Jurkat, Clone E6-1 (cell line): ENCODE data around the gene C2orf78.

ENCODE experiments used
- DNase-seq: peaks from one replicate; pipeline ENCODE4 v3.0.0-alpha.2; 2011; ENCODE audit warnings: low read depth, low spot score
- H3K4me3 ChIP-seq: 2 replicates; pipeline ENCODE4 v1.5.1; 2011; ENCODE audit warnings: mild to moderate bottlenecking, low read length, control low read depth, moderate library complexity

C2orf78 gene

GRCh38 chr2:73830871-73831401, 47.0 kb downstream of the C2orf78 start:
- no peak overlapping the region for H3K4me3 ChIP-seq
- no peak for DNase-seq

GRCh38 chr2:73832930-73833329, 48.9 kb downstream of the C2orf78 start:
- no peak overlapping the region for H3K4me3 ChIP-seq
- peak; percentile 38 for DNase-seq

- no peak overlapping the region for H3K4me3 ChIP-seq
- no peak for DNase-seq
Measured at GRCh38 chr2:73836141-73836943, 52.4 kb downstream of the C2orf78 start.

GRCh38 chr2:73837847-73838585, 54.0 kb downstream of the C2orf78 start:
- H3K4me3 ChIP-seq, result no peak overlapping the region
- no peak for DNase-seq

- DNase-seq, result no peak
Measured at GRCh38 chr2:73838889-73839534, 55.0 kb downstream of the C2orf78 start.

GRCh38 chr2:73839653-73840411, 55.8 kb downstream of the C2orf78 start:
- DNase-seq, result no peak
- no peak overlapping the region for H3K4me3 ChIP-seq

More at GRCh38 chr2:73838889-73839534, 55.0 kb downstream of the C2orf78 start:
- H3K4me3 ChIP-seq, result no peak overlapping the region

GRCh38 chr2:73841912-73842738, 58.1 kb downstream of the C2orf78 start:
- no peak for DNase-seq
- H3K4me3 ChIP-seq, result no peak overlapping the region

- DNase-seq, result no peak
Measured at GRCh38 chr2:73842739-73843019, 58.7 kb downstream of the C2orf78 start.

GRCh38 chr2:73844087-73844486, 60.1 kb downstream of the C2orf78 start:
- no peak for DNase-seq
- H3K4me3 ChIP-seq, result no peak overlapping the region

More at GRCh38 chr2:73842739-73843019, 58.7 kb downstream of the C2orf78 start:
- no peak overlapping the region for H3K4me3 ChIP-seq

- H3K4me3 ChIP-seq, result no peak overlapping the region
- DNase-seq, result no peak
Measured at GRCh38 chr2:73850009-73850408, 66.0 kb downstream of the C2orf78 start.

GRCh38 chr2:73851274-73851673, 67.3 kb downstream of the C2orf78 start:
- H3K4me3 ChIP-seq, result no peak overlapping the region
- no peak for DNase-seq

- no peak overlapping the region for H3K4me3 ChIP-seq
- no peak for DNase-seq
Measured at GRCh38 chr2:73852020-73852419, 68.0 kb downstream of the C2orf78 start.

GRCh38 chr2:73855526-73855925, 71.5 kb downstream of the C2orf78 start:
- no peak overlapping the region for H3K4me3 ChIP-seq
- DNase-seq, result no peak

- H3K4me3 ChIP-seq, result no peak overlapping the region
- DNase-seq, result no peak
Measured at GRCh38 chr2:73856214-73856613, 72.2 kb downstream of the C2orf78 start.

GRCh38 chr2:73859721-73860586, 76.0 kb downstream of the C2orf78 start:
- H3K4me3 ChIP-seq, result no peak overlapping the region
- DNase-seq, result no peak

GRCh38 chr2:73862987-73863386, 79.0 kb downstream of the C2orf78 start:
- no peak for DNase-seq
- H3K4me3 ChIP-seq, result no peak overlapping the region
